GM18502 (cell line): ENCODE results near the gene GLP1R.

Experiments
- ATAC-seq: cut with Tn5 transposase; IDR thresholded peaks from one replicate; pipeline ENCODE4 v1.9.1; 2021; ENCODE audit warnings: mild to moderate bottlenecking; ENCODE audit not compliant: unreplicated experiment, poor library complexity

The GLP1R gene

GRCh38 chr6:39041072-39041471 lies 7.5 kb upstream of the GLP1R start:
- no peak for ATAC-seq

DNA sequence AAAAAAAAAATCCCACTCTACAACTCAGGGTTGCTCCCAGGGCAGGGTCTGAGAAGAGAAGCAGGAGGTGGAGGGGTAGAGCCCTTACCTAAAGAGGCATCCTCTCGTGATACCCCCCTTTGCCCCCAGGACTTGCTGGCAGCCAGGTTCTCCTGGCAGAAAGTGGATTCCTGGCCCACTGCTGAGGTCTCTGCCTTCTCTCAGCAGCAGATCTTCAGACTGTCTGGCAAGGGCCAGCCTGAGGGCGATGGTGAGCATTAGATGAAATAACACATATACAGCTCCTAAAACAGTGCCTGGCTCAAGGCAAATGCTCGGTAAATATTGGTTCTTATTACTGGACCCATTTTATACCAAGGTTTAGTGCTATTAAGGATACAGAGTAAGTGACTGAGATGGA lies 4.8 kb upstream of the GLP1R start:
- no peak for ATAC-seq

- no peak for ATAC-seq
Observed at GRCh38 chr6:39044181-39044580, 4.4 kb upstream of the GLP1R start.

- ATAC-seq = no peak
Observed at GRCh38 chr6:39047434-39048327, 900 bp upstream of the GLP1R start.

GRCh38 chr6:39049575-39050283 lies 1.1 kb downstream of the GLP1R start:
- ATAC-seq = no peak

DNA sequence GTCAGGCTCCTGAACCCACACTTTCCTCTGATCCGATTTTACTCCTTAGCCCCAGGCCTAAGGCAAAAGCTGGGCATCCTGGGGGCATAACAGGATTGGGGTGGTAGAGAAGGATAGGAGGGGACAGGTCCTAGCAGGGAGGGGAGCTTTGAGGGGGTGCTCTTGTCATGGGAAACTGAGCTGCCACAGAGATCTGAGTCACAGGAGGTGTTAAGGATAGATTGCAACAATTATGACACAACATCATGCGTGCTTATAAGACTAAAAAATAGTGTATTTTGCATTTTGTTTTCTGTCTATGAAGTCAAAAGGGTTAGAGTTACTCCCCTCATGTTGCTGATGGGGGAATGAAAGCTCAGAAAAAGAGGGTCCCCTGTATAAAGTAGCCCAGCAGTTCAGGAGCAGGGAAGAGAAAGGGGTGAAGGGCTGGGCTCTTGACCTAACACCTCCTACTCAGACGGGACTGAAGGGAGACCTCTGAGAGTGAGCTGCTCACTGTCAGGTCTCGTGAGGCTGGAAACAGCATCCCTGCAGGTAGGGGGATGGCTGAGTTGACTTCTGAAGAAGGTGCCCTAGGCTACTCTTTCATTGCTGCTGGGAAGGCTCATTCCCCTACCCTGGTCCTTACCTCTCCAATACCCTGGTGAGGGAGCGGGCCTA lies 2.0 kb downstream of the GLP1R start:
- ATAC-seq = no peak

GRCh38 chr6:39051399-39052122 lies 3.0 kb downstream of the GLP1R start:
- ATAC-seq = no peak

DNA sequence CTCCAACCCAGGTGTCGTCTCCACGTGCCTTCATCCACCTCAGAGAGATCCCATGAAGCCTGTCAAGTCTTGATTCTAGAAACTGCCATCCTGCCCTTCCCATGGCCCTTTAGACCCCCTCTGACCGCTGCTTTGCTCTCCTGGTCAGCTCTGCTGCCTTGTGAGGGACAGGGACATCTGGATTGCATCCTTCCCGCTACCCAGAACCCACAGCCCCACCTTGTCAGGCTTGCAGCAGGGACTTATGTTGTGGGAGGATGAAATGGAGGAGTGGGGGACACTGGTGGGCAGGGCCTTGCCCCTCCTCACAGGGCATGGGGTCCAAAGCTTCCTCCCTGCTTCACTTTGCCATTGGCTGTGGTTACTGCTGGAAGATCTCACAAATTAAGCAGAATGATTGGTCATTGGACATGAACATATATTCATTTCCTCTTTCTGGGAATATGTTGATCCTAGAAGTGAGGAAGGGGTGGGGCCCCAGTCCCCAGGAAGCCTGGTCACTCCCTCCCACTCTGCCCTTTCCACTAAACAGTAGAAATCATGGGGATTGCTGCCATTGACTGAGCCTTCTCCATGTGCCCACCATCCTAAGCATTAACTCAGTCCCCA lies 4.5 kb downstream of the GLP1R start:
- ATAC-seq = no peak

GRCh38 chr6:39053854-39054576 lies 5.4 kb downstream of the GLP1R start:
- no peak for ATAC-seq

GRCh38 chr6:39054577-39055142 lies 6.1 kb downstream of the GLP1R start:
- no peak for ATAC-seq

- no peak for ATAC-seq
Observed at GRCh38 chr6:39055661-39056060, 7.1 kb downstream of the GLP1R start.

DNA sequence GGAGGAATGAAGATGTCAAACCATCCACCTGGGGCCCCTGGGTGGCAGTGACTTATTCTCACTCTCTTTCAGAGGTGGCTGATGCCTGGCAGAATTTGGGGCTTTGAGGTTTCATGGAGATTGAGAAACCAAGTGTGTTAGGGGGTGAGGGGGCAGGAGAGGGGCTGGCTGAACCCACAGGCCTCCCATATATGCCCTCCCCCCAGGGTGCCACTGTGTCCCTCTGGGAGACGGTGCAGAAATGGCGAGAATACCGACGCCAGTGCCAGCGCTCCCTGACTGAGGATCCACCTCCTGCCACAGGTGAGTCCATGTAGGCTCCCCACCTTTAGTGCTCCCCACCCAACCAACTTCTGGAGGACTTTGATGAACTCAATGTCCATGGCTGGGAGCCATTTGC lies 7.6 kb downstream of the GLP1R start:
- ATAC-seq = no peak

DNA sequence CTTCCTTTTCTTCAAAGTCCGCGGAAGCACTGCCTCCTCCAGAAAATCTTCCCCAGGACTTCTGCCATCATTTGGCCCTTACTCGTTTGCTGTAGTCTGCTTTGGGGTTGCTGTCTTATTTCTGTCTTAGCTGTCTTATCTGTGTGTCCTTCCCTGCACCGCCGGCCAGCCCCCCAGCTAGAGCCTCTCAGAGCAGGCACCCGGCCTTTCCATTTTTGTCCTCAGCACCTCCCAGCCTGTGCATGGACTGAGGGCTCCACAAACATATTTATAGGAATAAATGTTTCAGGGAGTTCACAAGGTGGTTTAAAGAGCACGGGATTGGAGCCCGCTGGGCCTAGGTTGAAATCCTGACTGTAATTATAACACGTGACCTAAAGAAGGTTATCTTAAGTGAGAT lies 8.1 kb downstream of the GLP1R start:
- ATAC-seq = no peak

DNA sequence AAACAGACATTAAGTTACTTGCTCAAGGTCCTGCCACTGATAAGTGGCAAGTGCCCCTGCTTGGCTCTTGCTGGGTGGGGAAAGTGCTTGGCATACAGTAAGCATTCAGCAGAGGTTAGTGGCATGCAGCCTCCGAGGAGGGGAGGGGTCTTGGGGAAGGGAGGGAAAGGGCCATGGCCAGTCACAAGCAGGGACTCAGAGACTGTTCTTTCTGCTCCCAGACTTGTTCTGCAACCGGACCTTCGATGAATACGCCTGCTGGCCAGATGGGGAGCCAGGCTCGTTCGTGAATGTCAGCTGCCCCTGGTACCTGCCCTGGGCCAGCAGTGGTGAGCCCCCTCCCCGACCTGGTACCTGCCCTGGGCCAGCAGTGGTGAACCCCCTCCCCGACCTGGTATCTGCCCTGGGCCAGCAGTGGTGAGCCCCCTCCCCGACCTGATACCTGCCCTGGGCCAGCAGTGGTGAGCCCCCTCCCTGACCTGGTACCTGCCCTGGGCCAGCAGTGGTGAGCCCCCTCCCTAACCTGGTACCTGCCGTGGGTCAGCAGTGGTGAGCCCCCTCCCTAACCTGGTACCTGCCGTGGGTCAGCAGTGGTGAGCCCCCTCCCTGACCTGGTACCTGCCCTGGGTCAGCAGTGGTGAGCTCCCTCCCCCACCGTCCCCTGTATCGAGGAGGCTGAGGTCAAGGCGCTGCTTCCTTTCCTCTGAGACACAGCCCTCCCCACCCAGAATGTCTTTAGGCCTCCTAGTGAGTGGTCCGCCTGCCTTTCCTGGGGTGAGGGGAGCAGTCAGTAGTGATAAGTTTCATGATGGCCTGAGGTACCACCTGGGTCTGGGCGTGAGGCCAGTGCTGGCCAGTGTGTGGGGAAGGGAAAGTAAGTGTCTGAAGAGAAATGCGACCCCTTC lies 8.9 kb downstream of the GLP1R start:
- no peak for ATAC-seq

DNA sequence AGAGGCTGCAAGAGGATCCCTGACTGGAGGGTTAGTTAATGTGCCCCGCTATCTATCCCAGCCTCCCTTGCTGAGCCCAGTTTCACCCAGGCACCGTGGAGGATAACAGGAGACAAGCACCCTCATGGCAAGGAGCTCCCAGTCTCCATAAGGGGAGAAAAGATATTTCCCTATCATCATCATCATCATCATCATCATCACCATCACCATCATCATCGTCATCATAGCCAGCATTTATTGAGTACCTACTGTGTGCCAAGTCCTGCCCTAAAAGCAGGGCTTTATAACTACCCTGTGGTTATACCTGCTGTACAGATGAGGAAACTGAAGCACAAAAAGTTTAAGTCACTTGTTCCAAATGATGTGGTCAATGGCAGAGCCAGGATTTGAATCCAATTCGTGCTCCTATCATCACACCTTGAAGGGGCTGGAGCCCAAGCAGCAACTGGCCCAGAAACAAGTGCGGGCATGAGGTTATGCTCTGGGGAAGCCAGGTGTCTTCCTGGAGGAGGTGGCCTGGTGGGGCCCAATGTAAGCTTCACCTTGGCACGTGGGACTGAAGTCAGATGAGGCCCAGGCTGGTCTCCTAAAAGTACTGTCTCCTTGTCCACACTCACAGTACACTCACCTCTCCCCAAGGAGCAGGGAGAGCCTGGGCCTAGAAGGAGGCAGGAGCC lies 10.0 kb downstream of the GLP1R start:
- no peak for ATAC-seq

DNA sequence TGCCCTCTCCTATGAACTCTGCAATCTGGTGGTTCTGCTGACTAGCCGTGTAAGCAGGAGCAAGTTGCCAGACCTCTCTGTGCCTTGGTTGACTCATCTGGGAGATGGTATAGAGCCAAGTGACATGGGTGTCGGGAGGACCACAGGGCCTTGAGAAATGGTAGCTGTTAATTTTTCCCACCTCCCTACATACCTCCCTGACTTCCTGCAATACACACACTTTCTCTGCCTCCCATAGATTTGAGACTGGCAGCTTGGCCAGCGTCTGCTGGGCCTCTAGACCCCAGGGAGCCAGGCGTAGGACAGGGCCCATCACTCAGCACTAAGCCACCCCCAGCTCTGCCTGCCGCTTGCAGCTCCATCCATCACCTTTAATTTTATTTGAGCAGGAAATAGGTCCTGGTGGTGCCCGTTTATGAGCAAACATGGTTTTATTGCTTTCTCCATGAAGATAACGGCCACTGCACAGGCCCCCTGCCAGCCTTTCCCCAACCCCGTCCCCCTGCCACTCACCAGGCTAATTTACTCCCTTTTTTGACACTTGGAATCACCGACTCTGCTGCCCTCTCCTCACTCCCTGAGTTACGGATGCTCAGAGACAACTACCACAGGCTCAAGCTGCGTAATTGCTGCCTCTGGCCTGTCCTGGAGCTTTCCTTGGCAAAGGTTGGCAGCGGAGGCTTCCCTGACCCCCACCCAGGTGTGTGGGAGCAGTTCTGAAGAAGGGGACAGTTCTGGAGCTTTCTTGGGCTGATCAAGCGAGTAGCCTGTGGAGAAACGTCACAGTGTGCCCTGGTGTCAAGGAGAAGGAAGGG lies 11.1 kb downstream of the GLP1R start:
- ATAC-seq = no peak
